H1 (cell line): ENCODE results near the gene GAS7. TPM values are rescaled to one million over a fixed set of nuclear protein-coding genes. Genes with fewer than 3 reads are reported as not detected.

ENCODE experiments used
- CTCF ChIA-PET: fragments of 300-600 bp; sonication (Branson Sonifier 250); formaldehyde crosslinking; loops from one replicate; lab custom pipeline; 2021; ENCODE audit not compliant: partially characterized antibody; lab: Charles Lee
- POLR2A ChIA-PET: fragments of 300-600 bp; sonication (Branson Sonifier 250); formaldehyde crosslinking; loops from one replicate; lab custom pipeline; 2021; ENCODE audit warnings: inconsistent platforms; ENCODE audit not compliant: partially characterized antibody; lab: Charles Lee
- DNase-seq, 2 experiments: peaks; one replicate each; pipeline versions ENCODE4 v3.0.0 to v3.0.0-alpha.2; 2010 to 2022; ENCODE audit warnings: low spot score in 2 of 2, low read depth in 1 of 2, mixed read lengths in 1 of 2
- FAIRE-seq: peaks from 2 replicates; lab custom pipeline; 2011; peaks lifted over from hg19 to GRCh38; lab: Jason Lieb, UNC
- H2AFZ ChIP-seq: 2 replicates; pipeline ENCODE4 v1.8.1; 2012; ENCODE audit warnings: low read length, inconsistent platforms
- H2AK5ac ChIP-seq: 2 replicates; pipeline ENCODE4 v1.6.1; 2013; ENCODE audit warnings: low read depth, low read length
- H2BK120ac ChIP-seq: replicated peaks from 2 replicates; pipeline ENCODE3; 2013; ENCODE audit warnings: low read depth, low read length, inconsistent platforms
- H2BK12ac ChIP-seq: 2 replicates; pipeline ENCODE4 v1.6.1; 2013; ENCODE audit warnings: low read depth, low read length
- H2BK15ac ChIP-seq: 2 replicates; pipeline ENCODE4 v1.6.1; 2013; ENCODE audit warnings: low read length
- H2BK20ac ChIP-seq: 2 replicates; pipeline ENCODE4 v1.6.1; 2013; ENCODE audit warnings: low read length
- H2BK5ac ChIP-seq: 2 replicates; pipeline ENCODE4 v1.6.1; 2013; ENCODE audit warnings: low read depth, low read length
- H3K14ac ChIP-seq: 2 replicates; pipeline ENCODE4 v1.6.1; 2013; ENCODE audit warnings: inconsistent platforms; ENCODE audit not compliant: insufficient read length
- H3K18ac ChIP-seq: 2 replicates; pipeline ENCODE4 v1.6.1; 2013; ENCODE audit warnings: low read length; ENCODE audit errors: extremely low read depth
- H3K23ac ChIP-seq: 2 replicates; pipeline ENCODE4 v1.6.1; 2013; ENCODE audit warnings: inconsistent platforms; ENCODE audit not compliant: insufficient read length
- H3K23me2 ChIP-seq: 2 replicates; pipeline ENCODE4 v1.6.1; 2013; ENCODE audit warnings: low read depth, low read length
- H3K27ac ChIP-seq: 2 replicates; pipeline ENCODE4 v1.6.1; 2011; ENCODE audit warnings: low read depth, low read length, inconsistent platforms
- H3K27me3 ChIP-seq, 4 experiments: replicated peaks in 1 of 4; 1 replicate in 1 of 4; 2 replicates in 3 of 4; pipeline versions ENCODE4 v1.6.1 to v1.8.1; 2011 to 2013; ENCODE audit warnings: low read length in 3 of 4, mild to moderate bottlenecking in 3 of 4, inconsistent platforms in 2 of 4, mixed read lengths in 2 of 4, moderate library complexity in 1 of 4; ENCODE audit not compliant: control insufficient read depth in 3 of 4, insufficient read depth in 3 of 4; ENCODE audit errors: extremely low read depth in 1 of 4
- H3K36me3 ChIP-seq, 4 experiments: 2 replicates each; pipeline versions ENCODE4 v1.6.1 to v1.8.1; 2011 to 2013; ENCODE audit warnings: mild to moderate bottlenecking in 4 of 4, low read length in 3 of 4, moderate library complexity in 2 of 4, control low read depth in 1 of 4, inconsistent platforms in 1 of 4; ENCODE audit not compliant: insufficient read depth in 4 of 4, control insufficient read depth in 2 of 4
- H3K4ac ChIP-seq: replicated peaks from 2 replicates; pipeline ENCODE3; 2013; ENCODE audit warnings: low read length, low read depth, mixed read lengths, inconsistent platforms; ENCODE audit not compliant: insufficient read length
- H3K4me1 ChIP-seq, 4 experiments: replicated peaks in 1 of 4; 1 replicate in 1 of 4; 2 replicates in 3 of 4; pipeline versions ENCODE4 v1.6.1 to v1.8.1; 2011 to 2013; ENCODE audit warnings: low read length in 3 of 4, inconsistent platforms in 2 of 4, mixed read lengths in 1 of 4; ENCODE audit not compliant: insufficient read depth in 4 of 4, control insufficient read depth in 3 of 4
- H3K4me2 ChIP-seq, 2 experiments: 2 replicates each; pipeline versions ENCODE4 v1.6.1 to v1.8.1; 2011 to 2013; ENCODE audit warnings: low read depth in 2 of 2, low read length in 2 of 2, control low read depth in 1 of 2, inconsistent platforms in 1 of 2, mild to moderate bottlenecking in 1 of 2; ENCODE audit not compliant: insufficient read depth in 1 of 2
- H3K4me3 ChIP-seq, 4 experiments: fragments of 200-600, 300-600 bp in 1 of 4; sonication (generic), shearing (Covaris generic), sonication (Bioruptor Twin) in 1 of 4; 2 replicates each; pipeline versions ENCODE4 v1.5.1 to v1.8.1; 2011 to 2016; ENCODE audit warnings: low read length in 4 of 4, low read depth in 3 of 4, control low read depth in 2 of 4, inconsistent platforms in 2 of 4, mild to moderate bottlenecking in 2 of 4, mixed read lengths in 1 of 4, moderate library complexity in 1 of 4; ENCODE audit not compliant: insufficient read depth in 2 of 4; ENCODE audit errors: extremely low read depth in 1 of 4
- H3K56ac ChIP-seq: replicated peaks from 2 replicates; pipeline ENCODE3; 2013; ENCODE audit warnings: low read depth, mild to moderate bottlenecking, mixed read lengths, low read length, inconsistent platforms; ENCODE audit not compliant: insufficient read length
- H3K79me1 ChIP-seq: 2 replicates; pipeline ENCODE4 v1.6.1; 2013; ENCODE audit warnings: low read depth, low read length, control low read depth
- H3K79me2 ChIP-seq, 2 experiments: 2 replicates each; pipeline versions ENCODE4 v1.6.1 to v1.8.1; 2012 to 2013; ENCODE audit warnings: low read length in 2 of 2, mild to moderate bottlenecking in 2 of 2, inconsistent platforms in 1 of 2; ENCODE audit not compliant: insufficient read depth in 2 of 2, control insufficient read depth in 1 of 2
- H3K9ac ChIP-seq, 4 experiments: replicated peaks in 1 of 4; 1 replicate in 1 of 4; 2 replicates in 3 of 4; pipeline versions ENCODE4 v1.6.1 to v1.8.1; 2011 to 2013; ENCODE audit warnings: low read depth in 3 of 4, low read length in 3 of 4, control low read depth in 2 of 4, mild to moderate bottlenecking in 2 of 4, moderate library complexity in 2 of 4, inconsistent platforms in 1 of 4; ENCODE audit errors: extremely low read depth in 1 of 4
- H3K9me3 ChIP-seq, 2 experiments: 2 replicates each; pipeline versions ENCODE4 v1.6.1 to v1.8.1; 2012 to 2013; ENCODE audit warnings: mild to moderate bottlenecking in 2 of 2, moderate library complexity in 2 of 2, control low read depth in 1 of 2, inconsistent platforms in 1 of 2, low read depth in 1 of 2, low read length in 1 of 2, mixed read lengths in 1 of 2; ENCODE audit not compliant: insufficient read depth in 2 of 2
- H4K20me1 ChIP-seq, 2 experiments: replicated peaks in 1 of 2; 2 replicates each; pipeline versions ENCODE3 to v1.8.1; 2011 to 2013; ENCODE audit warnings: inconsistent platforms in 2 of 2, low read length in 2 of 2, mild to moderate bottlenecking in 1 of 2; ENCODE audit not compliant: insufficient read depth in 2 of 2, control insufficient read depth in 1 of 2
- H4K5ac ChIP-seq: 2 replicates; pipeline ENCODE4 v1.6.1; 2013; ENCODE audit warnings: low read length, low read depth, mixed read lengths, inconsistent platforms; ENCODE audit not compliant: insufficient read length
- H4K8ac ChIP-seq: 2 replicates; pipeline ENCODE4 v1.8.0; 2013; ENCODE audit warnings: mild to moderate bottlenecking, moderate library complexity, low read length, inconsistent platforms; ENCODE audit not compliant: insufficient read depth; ENCODE audit errors: extremely low read depth
- H4K91ac ChIP-seq: replicated peaks from 2 replicates; pipeline ENCODE3; 2013; ENCODE audit warnings: low read length, mixed read lengths, inconsistent platforms; ENCODE audit not compliant: insufficient read length
- BACH1 ChIP-seq: IDR thresholded peaks from 2 replicates; pipeline ENCODE4 v1.6.1; 2012; ENCODE audit warnings: low read length, improper control_type of control experiment
- CREB1 ChIP-seq: IDR thresholded peaks from 2 replicates; pipeline ENCODE4 v1.6.1; 2012; ENCODE audit warnings: inconsistent platforms
- GABPA ChIP-seq: IDR thresholded peaks from 2 replicates; pipeline ENCODE4 v1.6.1; 2011; ENCODE audit warnings: mild to moderate bottlenecking, low read length, moderate library complexity, borderline replicate concordance; ENCODE audit not compliant: insufficient read depth
- JUN ChIP-seq: IDR thresholded peaks from 2 replicates; pipeline ENCODE4 v1.6.1; 2011; ENCODE audit warnings: low read depth, mild to moderate bottlenecking, improper control_type of control experiment, low read length
- POU5F1 ChIP-seq: IDR thresholded peaks from 2 replicates; pipeline ENCODE4 v1.6.1; 2011; ENCODE audit warnings: low read depth, mild to moderate bottlenecking, low read length, moderate library complexity
- TEAD4 ChIP-seq: IDR thresholded peaks from 2 replicates; pipeline ENCODE4 v1.6.1; 2012; ENCODE audit warnings: low read depth, low read length, inconsistent platforms, mixed read lengths
- YY1 ChIP-seq: IDR thresholded peaks from 2 replicates; pipeline ENCODE4 v1.6.1; 2011; ENCODE audit warnings: low read depth, mild to moderate bottlenecking, low read length
- WGBS, 2 experiments: shearing (Covaris generic) in 1 of 2; methylation state at CpG; one replicate each; pipeline versions ENCODE4 v1.1.6 to v1.1.7; 2013 to 2015; ENCODE audit warnings: low lambda C conversion rate in 2 of 2, mixed read lengths in 2 of 2, inconsistent platforms in 1 of 2, low coverage in 1 of 2, missing lambda C conversion rate in 1 of 2; ENCODE audit not compliant: insufficient replicate concordance in 2 of 2, insufficient coverage in 1 of 2, insufficient read length in 1 of 2; ENCODE audit errors: extremely low coverage in 1 of 2, missing lambda C conversion rate in 1 of 2; 5-methylcytosine and 5-hydroxymethylcytosine counted together
- polyA plus RNA-seq, 7 experiments: library from polyadenylated mRNA; depleted of rRNA in 3 of 7; stranded (reverse) in 5 of 7; unstranded in 2 of 7; fragments of >200 nt in 5 of 7; fragments of 200-250 nt in 2 of 7; gene quantifications; 1 replicate in 5 of 7; 2 replicates in 1 of 7; 4 replicates in 1 of 7; pipeline versions ENCODE4 v1.2.1 to v1.2.3, GENCODE V29; 2011 to 2013; ENCODE audit warnings: missing spikeins in 2 of 7, mixed read lengths in 2 of 7
- total RNA-seq: library from RNA; stranded (reverse); fragmentation: NEBNext Ultra II Directional; extraction: Animal tissue kit (Norgen Biotek cat#: 25700); gene quantifications from 2 replicates; pipeline ENCODE4 v1.2.1, GENCODE V29; 2021
- TF ChIP-seq, protein P1 (sequence below), 3 experiments: IDR thresholded peaks; 1 replicate in 2 of 3; 2 replicates in 1 of 3; pipeline versions ENCODE4 v1.5.1 to v1.6.1; 2011; ENCODE audit warnings: low read length in 3 of 3, mild to moderate bottlenecking in 3 of 3, inconsistent platforms in 2 of 3, low read depth in 1 of 3, moderate library complexity in 1 of 3; ENCODE audit not compliant: insufficient read depth in 1 of 3; ENCODE audit errors: control extremely low read depth in 1 of 3
- TF ChIP-seq, protein P2 (sequence below): IDR thresholded peaks from 2 replicates; pipeline ENCODE4 v1.6.1; 2012; ENCODE audit warnings: inconsistent platforms

Gene GAS7
- total and polyA plus RNA-seq, 2 of the 8 experiments (the other 6 are each of a cell fraction or from before 2014, with no cell fraction given), result 5.0 to 14.5 TPM

DNA sequence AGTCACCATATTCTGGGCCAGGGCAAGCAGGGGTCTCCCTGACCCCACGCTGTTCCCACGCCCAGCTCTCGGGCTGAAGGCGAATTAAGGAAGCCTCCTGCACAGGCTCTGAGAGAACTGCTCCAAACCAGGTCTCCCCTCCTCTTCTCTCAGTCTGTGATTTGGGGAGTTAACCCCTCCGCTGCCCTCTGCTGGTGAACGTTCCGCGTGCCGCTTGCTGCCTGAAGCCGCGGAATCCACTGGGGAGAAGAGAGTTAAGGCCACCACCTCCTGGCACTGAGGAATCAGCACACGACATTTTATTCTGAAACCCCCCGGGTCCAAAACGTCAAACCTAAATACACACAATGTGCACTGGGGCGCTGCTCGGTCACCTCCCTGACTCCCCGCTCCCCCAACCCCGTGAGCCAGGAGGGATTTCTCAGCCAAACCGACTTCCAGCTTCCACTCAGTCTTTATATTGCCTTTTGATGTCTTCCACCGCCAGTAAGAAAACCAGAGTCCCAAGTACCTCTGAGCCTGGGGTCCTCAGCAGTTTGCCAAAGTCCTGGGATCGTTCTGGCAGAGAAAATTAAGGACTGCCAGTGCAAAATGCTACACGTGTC is 238.9 kb downstream of the GAS7 start:
- CTCF ChIA-PET, result interaction anchor here (0.5 to 10.4 kb wide), 18 partner anchors 9 to 335 kb away, joined by 3 to 130 read pairs (median 4); partner anchors contain the start of gene RCVRN
- Histone ChIP-seq H3K4me2 (peak overlapping the region; percentile 47 to 62), H3K4ac (no peak overlapping the region), H4K91ac (no peak overlapping the region), H4K20me1 (peaks cover 0 to 2% of the 10 kb centered on the region in 2 experiments), H3K36me3 (no peaks in the 10 kb centered on the region), H4K5ac (no peak overlapping the region), H2BK5ac (no peak overlapping the region), H2BK20ac (no peak overlapping the region), H3K27ac (no peak overlapping the region), H2AK5ac (no peak overlapping the region), H3K14ac (no peak overlapping the region), H3K23ac (no peak overlapping the region), H3K79me1 (no peaks in the 10 kb centered on the region), H4K8ac (no peak overlapping the region), H2AFZ (no peak overlapping the region), H2BK12ac (no peak overlapping the region), H3K56ac (no peak overlapping the region), H3K27me3 (peaks cover 0 to 2% (median 0%) of the 10 kb centered on the region in 4 experiments; a peak in 4 of 7 replicates), H3K9me3 (no peaks in the 10 kb centered on the region), H3K79me2 (no peaks in the 10 kb centered on the region), H3K4me3 (peak overlapping the region in 3 of 4 experiments; percentile 11 to 49 (median 29); a peak in 5 of 8 replicates), H2BK120ac (no peak overlapping the region), H3K23me2 (no peaks in the 10 kb centered on the region), H2BK15ac (no peak overlapping the region), H3K9ac (no peak overlapping the region), H3K4me1 (peaks cover 10 to 26% (median 15%) of the 10 kb centered on the region in 4 experiments), H3K18ac (peak overlapping the region; percentile 9; the same call in 1 of the 2 replicates)
- DNase-seq, result peak; percentile 47 to 89
- peak; percentile 48 for FAIRE-seq
- POLR2A ChIA-PET, result interaction anchor here (1.0 to 1.4 kb wide), 2 partner anchors 11 to 34 kb away, joined by 3 to 4 read pairs; no protein-coding TSS in a partner anchor
- 20% methylated on average over 18 of the region's 22 CpGs; no CpG with 5 or more reads in 1 of the 2 experiments for WGBS, 2 experiments
- 0 out of 2 replicates have a peak, but pooled peaks have one; percentile 11 for TF ChIP-seq YY1
- no peak for TF ChIP-seq POU5F1
- TF ChIP-seq JUN, result no peak
- TF ChIP-seq, protein P1, sequence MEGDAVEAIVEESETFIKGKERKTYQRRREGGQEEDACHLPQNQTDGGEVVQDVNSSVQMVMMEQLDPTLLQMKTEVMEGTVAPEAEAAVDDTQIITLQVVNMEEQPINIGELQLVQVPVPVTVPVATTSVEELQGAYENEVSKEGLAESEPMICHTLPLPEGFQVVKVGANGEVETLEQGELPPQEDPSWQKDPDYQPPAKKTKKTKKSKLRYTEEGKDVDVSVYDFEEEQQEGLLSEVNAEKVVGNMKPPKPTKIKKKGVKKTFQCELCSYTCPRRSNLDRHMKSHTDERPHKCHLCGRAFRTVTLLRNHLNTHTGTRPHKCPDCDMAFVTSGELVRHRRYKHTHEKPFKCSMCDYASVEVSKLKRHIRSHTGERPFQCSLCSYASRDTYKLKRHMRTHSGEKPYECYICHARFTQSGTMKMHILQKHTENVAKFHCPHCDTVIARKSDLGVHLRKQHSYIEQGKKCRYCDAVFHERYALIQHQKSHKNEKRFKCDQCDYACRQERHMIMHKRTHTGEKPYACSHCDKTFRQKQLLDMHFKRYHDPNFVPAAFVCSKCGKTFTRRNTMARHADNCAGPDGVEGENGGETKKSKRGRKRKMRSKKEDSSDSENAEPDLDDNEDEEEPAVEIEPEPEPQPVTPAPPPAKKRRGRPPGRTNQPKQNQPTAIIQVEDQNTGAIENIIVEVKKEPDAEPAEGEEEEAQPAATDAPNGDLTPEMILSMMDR (IDR thresholded peaks at IDR 0.05; ENCODE audit: control extremely low read depth in 1 of 3, insufficient read depth in 1 of 3, low read depth in 1 of 3, low read length in 3 of 3), result peak; percentile 83 to 85 (median 84)
- peak; percentile 17; the same call in 1 of the 2 replicates for TF ChIP-seq CREB1
- no peak for TF ChIP-seq BACH1
- peak; percentile 22; the same call in 1 of the 2 replicates for TF ChIP-seq GABPA
- TF ChIP-seq, protein P2, sequence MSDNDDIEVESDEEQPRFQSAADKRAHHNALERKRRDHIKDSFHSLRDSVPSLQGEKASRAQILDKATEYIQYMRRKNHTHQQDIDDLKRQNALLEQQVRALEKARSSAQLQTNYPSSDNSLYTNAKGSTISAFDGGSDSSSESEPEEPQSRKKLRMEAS, result peak; percentile 50; the same call in 1 of the 2 replicates
- TF ChIP-seq TEAD4, result peak; percentile 50; the same call in 1 of the 2 replicates
